Coronary artery (tissue), 2 donors: ENCODE measurements around the gene LARP4B.

ENCODE experiments used
- DNase-seq: peaks from one replicate; pipeline ENCODE4 v3.0.0-alpha.2; 2017; ENCODE audit warnings: low spot score
- H3K27ac ChIP-seq, 2 donors: fragments of 200-600 bp; sonication (generic); one replicate each; pipeline ENCODE4 v1.5.1; 2016 to 2019
- H3K4me3 ChIP-seq: fragments of 200-600 bp; sonication (generic); 2 replicates; pipeline ENCODE4 v1.5.1; 2016; ENCODE audit warnings: mild to moderate bottlenecking, moderate library complexity
- TF ChIP-seq, protein P1 (sequence below): fragments of 200-600 bp; sonication (generic); IDR thresholded peaks from one replicate; pipeline ENCODE4 v1.5.1; 2019; ENCODE audit warnings: antibody characterized with exemption

LARP4B gene

DNA sequence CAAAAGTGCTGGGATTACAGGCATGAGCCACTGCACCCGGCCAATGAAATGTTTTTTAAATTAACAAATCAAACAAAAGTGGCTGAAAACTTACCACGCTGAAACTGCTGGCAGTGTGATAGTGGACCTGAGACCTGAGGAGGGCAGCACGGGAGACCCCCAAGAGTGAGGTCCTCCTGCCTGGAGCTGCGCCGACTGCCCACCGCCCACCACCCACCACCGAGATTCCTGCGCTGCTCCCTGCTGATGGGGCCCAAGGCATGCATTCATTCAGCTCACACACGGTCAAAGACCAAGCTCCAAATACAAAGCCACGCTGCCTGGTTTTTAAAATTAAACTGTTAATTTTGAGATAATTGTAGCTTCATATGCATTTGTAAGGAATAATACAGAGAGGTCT lies 16.4 kb upstream of the LARP4B start:
- Histone ChIP-seq H3K4me3 (no peak overlapping the region), H3K27ac (no peak overlapping the region)
- DNase-seq = no peak
- TF ChIP-seq, protein P1, sequence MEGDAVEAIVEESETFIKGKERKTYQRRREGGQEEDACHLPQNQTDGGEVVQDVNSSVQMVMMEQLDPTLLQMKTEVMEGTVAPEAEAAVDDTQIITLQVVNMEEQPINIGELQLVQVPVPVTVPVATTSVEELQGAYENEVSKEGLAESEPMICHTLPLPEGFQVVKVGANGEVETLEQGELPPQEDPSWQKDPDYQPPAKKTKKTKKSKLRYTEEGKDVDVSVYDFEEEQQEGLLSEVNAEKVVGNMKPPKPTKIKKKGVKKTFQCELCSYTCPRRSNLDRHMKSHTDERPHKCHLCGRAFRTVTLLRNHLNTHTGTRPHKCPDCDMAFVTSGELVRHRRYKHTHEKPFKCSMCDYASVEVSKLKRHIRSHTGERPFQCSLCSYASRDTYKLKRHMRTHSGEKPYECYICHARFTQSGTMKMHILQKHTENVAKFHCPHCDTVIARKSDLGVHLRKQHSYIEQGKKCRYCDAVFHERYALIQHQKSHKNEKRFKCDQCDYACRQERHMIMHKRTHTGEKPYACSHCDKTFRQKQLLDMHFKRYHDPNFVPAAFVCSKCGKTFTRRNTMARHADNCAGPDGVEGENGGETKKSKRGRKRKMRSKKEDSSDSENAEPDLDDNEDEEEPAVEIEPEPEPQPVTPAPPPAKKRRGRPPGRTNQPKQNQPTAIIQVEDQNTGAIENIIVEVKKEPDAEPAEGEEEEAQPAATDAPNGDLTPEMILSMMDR = no peak

GRCh38 chr10:947051-947450 lies 15.5 kb upstream of the LARP4B start:
- no peak overlapping the region for H3K27ac ChIP-seq
- no peak overlapping the region for H3K4me3 ChIP-seq
- DNase-seq = no peak
- TF ChIP-seq, protein P1 = no peak

DNA sequence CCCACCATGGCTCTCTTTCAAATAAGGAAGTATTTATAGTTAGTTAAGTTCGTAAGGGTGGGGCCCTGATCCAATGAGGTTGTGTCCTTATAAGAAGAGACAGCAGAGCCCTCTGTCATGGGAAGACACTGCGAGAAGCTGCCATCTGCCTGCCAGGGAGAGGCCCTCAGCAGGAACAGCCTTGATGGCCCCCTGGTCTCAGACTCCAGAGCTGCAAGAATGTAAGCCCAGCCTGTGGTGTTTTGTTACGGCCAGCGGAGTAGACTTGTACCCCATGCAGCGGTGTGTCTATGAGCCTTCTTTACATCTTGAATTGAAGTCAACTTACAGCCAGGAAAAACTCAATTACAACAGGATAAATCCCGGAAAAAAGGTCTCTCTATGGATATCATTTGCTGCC lies 14.3 kb upstream of the LARP4B start:
- H3K4me3 ChIP-seq = no peak overlapping the region
- no peak overlapping the region for H3K27ac ChIP-seq
- TF ChIP-seq, protein P1 = no peak
- DNase-seq = no peak

DNA sequence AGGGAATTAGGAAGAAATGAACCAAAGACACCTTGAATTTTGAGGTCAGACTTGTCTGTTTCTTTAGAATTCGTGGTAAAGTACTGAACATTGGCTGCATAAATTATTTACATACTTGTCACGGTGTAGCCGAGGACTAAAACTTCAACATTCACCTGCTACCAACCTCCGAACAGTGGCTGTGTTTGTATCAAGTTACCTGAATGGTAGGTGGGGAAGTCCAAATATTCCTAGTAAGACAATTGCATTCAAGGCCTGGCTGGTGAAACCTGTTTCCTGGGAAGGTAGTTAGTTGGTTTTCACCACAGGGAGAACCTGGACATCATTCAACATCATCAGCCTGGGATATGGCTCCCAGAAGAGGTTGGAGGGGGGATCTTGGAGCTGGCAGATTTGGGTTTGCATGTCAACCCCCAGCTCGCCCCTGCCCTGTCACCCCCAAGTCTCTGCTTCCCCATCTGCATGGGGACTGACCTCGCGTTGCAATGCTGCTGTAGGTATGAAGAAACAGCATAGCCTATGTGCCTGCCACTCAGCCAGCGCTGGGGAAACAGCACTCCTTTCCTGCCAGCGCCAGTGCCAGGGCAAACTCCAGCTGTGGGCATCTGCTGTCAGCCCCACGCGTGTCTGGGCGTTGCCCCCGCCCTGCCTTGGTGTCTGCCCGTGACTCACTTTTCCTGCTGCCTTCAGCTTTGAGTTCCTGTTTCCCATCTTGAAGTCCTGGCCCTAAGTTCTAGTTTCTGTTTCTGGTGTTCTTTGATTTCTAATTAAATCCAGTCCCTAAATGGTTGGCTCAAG lies 12.7 kb upstream of the LARP4B start:
- peak overlapping the region in 1 of 2 donors; percentile 70 for H3K27ac ChIP-seq
- H3K4me3 ChIP-seq = peak overlapping the region; percentile 10

DNA sequence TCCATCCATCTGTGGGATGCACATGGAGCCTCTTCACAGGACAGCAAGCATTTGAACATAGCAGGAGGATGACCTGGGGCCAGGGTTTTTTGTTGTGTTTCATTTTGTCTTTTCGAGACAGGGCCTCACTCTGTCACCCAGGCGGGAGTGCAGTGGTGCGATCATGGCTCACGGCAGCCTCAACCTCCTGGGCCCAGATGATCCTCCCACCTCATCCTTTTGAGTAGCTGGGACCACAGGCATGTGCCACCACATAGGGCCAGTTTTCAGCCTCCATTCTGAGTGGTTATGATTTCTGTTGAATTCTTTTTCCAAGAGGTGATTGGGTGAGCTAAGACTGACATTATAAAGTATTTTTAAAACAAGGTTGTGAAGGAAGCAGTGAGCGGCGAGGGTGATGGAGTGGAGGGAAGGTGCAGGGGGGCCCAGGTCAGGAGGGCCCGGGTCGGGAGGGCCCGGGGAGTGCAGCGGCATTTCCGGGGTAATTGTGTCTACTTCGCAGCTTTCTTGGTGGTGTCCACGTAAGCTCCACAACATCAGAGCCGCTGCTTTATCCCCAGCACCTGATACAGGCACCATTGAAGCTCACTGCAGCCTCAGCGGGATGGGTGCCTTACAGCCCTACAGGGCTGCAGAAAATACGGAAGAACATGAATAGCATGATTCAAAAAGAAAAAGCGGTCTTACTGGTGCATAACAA lies 12.0 kb upstream of the LARP4B start:
- no peak for DNase-seq
- no peak overlapping the region for H3K27ac ChIP-seq
- no peak overlapping the region for H3K4me3 ChIP-seq
- TF ChIP-seq, protein P1 = no peak

More for the DNA sequence above, 12.7 kb upstream of the LARP4B start:
- no peak for DNase-seq
- TF ChIP-seq, protein P1 = no peak

- H3K4me3 ChIP-seq = no peak overlapping the region
- H3K27ac ChIP-seq = no peak overlapping the region
- no peak for DNase-seq
- TF ChIP-seq, protein P1 = no peak
These were observed 7.6 kb upstream of the LARP4B start for GRCh38 chr10:938941-939678.
